Stimulated activated CD4-positive, alpha-beta T cell treated with anti-CD3 and anti-CD28 coated beads, Interleukin-4, amount 100 ng/mL, for 1 hour (primary cell): ENCODE measurements around the gene PHYH.
"Not testable (repeated sequence)": the region's sequence is repeated elsewhere in the genome, so short reads cannot be mapped to it uniquely, and the experiment has no call there.

Source experiments
- DNase-seq: peaks from one replicate; pipeline ENCODE4 v3.0.0-alpha.2; 2020

PHYH gene

DNA sequence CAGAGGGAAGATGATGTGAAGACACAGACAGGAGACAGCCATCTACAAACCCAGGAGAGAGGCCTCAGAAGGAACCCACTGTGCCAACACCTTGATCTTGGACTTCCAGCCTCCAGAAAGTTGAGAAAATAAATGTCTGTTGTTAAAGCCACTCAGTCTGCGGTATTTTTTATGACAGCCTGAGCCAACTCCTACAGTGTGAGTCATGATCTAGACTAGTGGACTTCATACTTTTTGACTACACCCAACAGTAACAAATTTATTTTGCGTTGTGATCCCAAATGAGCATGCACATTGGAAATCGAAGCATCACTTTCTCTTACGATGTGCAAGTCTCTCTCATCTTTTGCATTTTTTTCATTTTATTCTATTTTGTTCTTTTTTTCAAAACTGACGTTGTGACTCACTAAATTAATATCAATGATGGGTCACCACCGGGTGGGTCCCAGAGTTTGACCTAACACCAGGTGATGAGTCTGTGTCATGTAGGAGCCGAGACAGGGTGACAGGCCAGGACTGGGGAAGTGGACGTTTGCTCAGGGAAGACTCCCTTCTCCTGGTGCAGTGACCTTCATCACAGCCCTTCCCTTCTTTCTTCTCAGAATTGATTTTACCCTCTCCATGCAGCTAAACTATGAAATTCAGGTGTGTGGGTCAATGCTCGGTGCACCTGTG lies 28.9 kb downstream of the PHYH start:
- DNase-seq: no peak

DNA sequence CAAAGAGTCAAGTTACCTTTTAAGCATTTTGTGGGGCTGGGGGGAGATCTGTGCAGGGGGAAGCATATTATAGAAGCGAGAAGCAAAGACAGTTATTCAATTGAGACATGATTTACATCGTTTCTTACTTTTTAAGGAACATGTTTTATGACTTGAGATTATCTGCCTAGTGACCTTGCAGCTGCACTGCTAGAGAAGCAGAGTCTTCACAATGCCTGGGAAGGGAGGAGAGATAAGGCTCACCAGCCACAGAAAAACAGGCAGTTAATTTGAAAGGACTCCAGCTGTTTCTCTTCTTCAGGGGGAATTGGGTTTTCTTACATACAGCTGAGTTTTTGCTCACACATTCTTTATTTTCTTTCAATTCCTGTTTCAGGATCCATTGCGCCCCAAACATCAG lies 31.0 kb downstream of the PHYH start:
- no peak for DNase-seq

DNA sequence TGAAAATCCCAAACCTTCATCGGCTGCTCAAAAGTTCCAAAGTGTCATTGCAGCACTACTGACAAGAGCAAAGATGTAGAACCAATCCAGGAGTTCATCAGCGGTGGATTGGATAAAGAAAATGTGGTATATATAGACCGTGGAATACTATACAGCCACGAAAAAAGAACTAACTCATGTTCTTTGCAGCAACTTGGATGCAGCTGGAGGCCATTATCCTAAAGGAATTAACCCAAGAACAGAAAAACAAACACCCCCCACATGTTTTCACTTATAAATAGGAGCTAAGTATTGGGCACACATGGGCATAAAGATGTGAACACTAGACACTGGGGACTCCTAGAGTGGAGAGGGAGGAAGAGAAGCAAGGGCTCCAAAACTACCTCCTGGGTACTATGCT lies 31.6 kb downstream of the PHYH start:
- no peak for DNase-seq

GRCh38 chr10:13263591-13263990 lies 36.3 kb downstream of the PHYH start:
- no peak for DNase-seq

- no peak for DNase-seq
Measured at GRCh38 chr10:13262433-13262832, 37.4 kb downstream of the PHYH start.

- no peak for DNase-seq
Measured at GRCh38 chr10:13257621-13258140, 42.2 kb downstream of the PHYH start.

GRCh38 chr10:13256627-13257026 lies 43.2 kb downstream of the PHYH start:
- no peak for DNase-seq

GRCh38 chr10:13253726-13254125 lies 46.1 kb downstream of the PHYH start:
- DNase-seq: no peak

DNA sequence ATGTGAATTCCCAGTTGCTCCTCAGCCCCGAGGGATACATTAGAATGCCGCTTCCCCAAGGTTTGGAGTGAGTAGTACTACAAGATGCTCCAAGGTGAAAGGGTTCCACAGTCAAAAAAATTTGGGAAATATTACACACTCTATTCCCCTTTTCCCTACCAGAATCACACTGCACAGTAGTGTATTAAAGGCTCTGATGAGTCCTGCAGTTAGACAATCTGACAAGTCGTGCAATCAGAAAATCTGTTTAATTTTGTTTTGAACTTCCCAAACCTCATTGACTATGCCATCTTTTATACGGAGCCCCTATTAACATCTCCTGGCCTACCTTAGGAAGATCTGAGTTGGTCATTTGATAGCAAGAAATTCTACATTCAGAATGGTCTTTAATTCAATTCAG lies 52.1 kb downstream of the PHYH start:
- DNase-seq: no peak

DNA sequence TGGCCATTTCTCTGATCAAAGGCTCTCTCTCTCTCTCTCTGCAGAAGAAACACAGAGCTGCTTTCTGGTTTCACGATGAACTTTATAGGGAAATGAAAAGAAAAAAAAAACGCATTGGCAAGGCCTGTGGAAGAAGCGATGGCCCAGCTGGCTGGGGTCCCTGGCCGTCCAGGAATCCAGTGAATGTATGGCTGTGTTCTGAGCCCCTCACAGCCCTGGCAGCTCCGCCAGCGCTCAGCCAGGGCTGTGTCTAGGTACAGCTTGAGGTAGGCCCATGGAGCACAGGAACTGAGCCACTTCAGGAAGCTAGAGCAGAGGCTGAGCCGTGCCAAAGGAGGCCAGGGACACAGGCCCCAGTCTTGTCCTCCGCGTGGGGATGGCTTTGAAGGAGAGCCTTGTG lies 52.6 kb downstream of the PHYH start:
- DNase-seq: no peak

- not testable (repeated sequence) for DNase-seq
Measured at GRCh38 chr10:13242260-13242659, 57.6 kb downstream of the PHYH start.

GRCh38 chr10:13241613-13242012 lies 58.3 kb downstream of the PHYH start:
- no peak for DNase-seq

DNA sequence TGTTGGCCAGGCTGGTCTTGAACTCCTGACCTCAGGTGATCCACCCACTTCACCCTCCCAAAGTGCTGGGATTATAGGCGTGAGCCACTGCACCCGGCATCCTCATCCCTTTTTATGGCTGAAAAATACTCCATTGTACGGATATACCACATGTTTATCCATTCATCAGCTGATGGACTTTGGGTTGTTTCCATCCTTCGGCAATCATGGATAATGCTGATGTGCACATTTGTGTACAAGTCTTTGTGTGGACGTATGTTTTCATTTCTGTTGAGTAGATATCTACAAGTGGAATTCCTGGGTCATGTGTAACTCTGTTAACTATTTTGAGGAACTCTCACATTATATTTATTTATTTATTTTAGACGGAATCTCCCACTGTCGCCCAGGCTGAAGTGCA lies 59.9 kb downstream of the PHYH start:
- DNase-seq: no peak

DNA sequence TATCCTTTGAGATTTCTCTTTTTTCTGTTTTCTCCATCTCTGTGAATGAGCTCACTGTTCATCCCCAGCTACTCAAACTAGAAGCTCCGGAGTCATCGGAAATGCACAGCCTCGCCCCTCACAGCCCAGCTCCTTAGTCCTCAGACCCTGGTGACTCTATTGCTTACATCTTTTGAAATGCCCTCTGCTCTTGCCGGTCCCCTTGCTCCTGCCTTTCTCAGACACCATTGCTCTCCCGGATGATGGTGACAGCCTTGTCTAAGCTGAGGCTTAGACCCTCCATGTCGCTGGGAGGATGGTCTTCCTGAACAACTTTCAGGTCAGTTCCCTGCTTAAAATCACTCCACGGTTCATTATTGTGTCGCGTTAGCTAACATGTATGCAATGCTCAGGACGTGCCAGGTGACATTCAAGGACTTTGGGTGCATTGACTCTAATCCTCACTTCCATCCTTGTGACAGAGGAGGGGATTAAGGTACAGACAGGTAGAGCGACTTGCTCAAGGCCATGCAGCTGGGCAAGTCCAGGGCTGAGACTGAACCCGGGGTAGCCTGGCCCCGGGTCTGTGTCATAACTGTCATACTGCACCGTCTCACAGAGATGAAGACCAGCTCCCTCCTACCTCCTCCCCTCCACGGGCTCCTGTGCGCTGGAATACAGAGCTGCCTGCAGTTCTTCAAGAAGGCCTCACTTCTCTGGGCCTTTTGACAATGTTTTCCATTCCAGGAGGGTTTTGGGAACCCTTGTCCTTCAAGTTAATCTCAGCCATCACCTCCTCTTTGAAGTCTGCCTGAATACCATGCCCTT lies 61.4 kb downstream of the PHYH start:
- DNase-seq: no peak

DNA sequence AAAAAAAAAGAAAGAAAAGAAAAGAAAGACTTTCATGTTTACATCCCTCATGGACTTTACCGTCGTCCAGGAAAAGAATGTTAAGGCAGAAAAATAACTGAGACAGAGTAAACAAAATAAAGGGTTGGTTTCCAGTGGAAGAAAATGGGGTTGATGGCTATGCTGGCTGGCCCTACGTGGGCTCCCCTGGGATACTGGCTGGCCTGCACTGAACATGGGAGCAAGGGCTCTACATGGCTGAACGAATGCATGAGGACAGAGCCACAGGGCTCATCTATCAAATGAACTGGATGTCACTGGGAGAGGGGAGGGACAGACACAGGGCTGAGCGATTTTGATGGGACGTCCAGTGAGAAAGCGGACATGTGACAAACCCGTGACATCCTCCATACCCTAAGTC lies 63.2 kb downstream of the PHYH start:
- DNase-seq: no peak

DNA sequence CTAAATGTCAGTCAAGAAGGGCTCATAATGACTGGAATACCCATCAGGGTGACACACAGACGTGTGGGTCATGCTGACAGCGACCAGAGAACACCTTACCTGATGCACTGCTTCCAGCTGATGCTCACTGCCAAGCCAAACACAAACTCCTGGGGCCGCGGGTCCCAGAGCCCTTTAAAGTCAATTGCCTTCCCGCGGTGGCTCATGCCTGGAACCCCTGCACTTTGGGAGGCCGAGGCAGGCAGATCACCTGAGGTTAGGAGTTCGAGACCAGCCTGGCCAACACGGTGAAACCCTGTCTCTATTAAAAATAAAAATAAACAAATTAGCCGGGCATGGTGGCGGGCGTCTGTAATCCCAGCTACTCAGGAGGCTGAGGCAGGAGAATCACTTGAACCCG lies 65.1 kb downstream of the PHYH start:
- DNase-seq: not testable (repeated sequence)

DNA sequence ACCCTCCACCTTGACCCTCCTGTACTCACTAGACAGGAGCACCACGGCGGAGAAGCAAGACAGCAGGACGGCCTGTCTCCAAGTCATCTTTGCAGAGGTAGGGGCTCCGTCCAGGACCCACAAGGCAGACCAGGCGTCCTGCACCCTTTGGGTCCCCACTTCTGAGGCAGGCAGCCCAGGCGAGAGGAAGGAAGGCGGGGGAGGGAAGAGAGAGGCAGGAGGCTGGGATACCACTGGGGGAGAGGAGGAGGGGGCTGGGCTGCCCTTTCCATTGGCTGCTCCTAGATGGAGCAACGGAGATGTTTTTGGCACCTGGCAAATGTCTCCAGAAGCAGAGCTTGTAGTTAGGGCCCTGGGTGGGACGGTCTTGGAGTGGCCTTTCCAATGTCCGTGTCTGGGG lies 65.7 kb downstream of the PHYH start, which contains the start of gene UCMA:
TSS of gene UCMA (minus strand) at position 203 of the 400 bp plus-strand sequence. CDS start at position 87, 116 bp downstream.
- no peak for DNase-seq

GRCh38 chr10:13233358-13233757 lies 66.5 kb downstream of the PHYH start:
- no peak for DNase-seq

DNA sequence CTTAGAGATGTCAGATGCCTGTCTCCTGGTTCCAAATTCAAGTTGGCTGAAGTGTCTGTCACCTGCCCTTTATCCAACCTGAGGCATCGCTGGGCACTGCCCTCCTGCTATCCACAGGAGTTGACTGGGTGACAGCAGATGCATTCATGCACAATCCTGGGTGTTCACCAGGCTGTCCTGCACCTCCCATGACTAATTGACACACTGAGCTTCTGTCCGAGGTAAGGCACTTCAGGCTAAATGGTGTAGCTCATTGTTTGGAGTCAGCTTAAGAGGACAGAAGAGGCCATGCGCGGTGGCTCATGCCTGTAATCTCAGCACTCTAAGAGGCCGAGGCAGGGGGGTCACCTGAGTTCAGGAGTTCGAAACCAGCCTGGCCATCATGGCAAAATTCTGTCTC lies 68.1 kb downstream of the PHYH start:
- DNase-seq: no peak

GRCh38 chr10:13231190-13231589 lies 68.7 kb downstream of the PHYH start:
- DNase-seq: no peak
